GM21526 (cell line): ENCODE data around the gene TSEN15.
"Not testable (repeated sequence)": the region's sequence is repeated elsewhere in the genome, so short reads cannot be mapped to it uniquely, and the experiment has no call there.

Experiments used
- ATAC-seq: cut with Tn5 transposase; IDR thresholded peaks from one replicate; pipeline ENCODE4 v1.9.1; 2021; ENCODE audit warnings: moderate library complexity; ENCODE audit not compliant: unreplicated experiment, low FRiP score

Gene TSEN15

GRCh38 chr1:184031092-184031408 is 20.5 kb upstream of the TSEN15 start:
- no peak for ATAC-seq

GRCh38 chr1:184031409-184032107 is 20.0 kb upstream of the TSEN15 start:
- ATAC-seq = no peak

GRCh38 chr1:184032306-184032929 is 19.1 kb upstream of the TSEN15 start:
- ATAC-seq = no peak

- ATAC-seq = no peak
Measured at GRCh38 chr1:184032930-184033418, 18.6 kb upstream of the TSEN15 start.

- ATAC-seq = no peak
Measured at GRCh38 chr1:184033711-184034167, 17.8 kb upstream of the TSEN15 start.

GRCh38 chr1:184034761-184035379 is 16.7 kb upstream of the TSEN15 start:
- no peak for ATAC-seq

GRCh38 chr1:184035719-184036516 is 15.6 kb upstream of the TSEN15 start:
- no peak for ATAC-seq

GRCh38 chr1:184036517-184036949 is 15.0 kb upstream of the TSEN15 start:
- ATAC-seq = no peak

- ATAC-seq = no peak
Measured at GRCh38 chr1:184037849-184038591, 13.5 kb upstream of the TSEN15 start.

- ATAC-seq = no peak
Measured at GRCh38 chr1:184039126-184039525, 12.4 kb upstream of the TSEN15 start.

- ATAC-seq = no peak
Measured at GRCh38 chr1:184041731-184042130, 9.8 kb upstream of the TSEN15 start.

- ATAC-seq = not testable (repeated sequence)
Measured at GRCh38 chr1:184043315-184043714, 8.2 kb upstream of the TSEN15 start.

- ATAC-seq = no peak
Measured at GRCh38 chr1:184044603-184045376, 6.7 kb upstream of the TSEN15 start.

GRCh38 chr1:184047541-184047940 is 4.0 kb upstream of the TSEN15 start:
- not testable (repeated sequence) for ATAC-seq

GRCh38 chr1:184048561-184049240 is 2.8 kb upstream of the TSEN15 start:
- ATAC-seq = no peak

GRCh38 chr1:184049291-184049690 is 2.2 kb upstream of the TSEN15 start:
- no peak for ATAC-seq

GRCh38 chr1:184049836-184050468 is 1.6 kb upstream of the TSEN15 start:
- no peak for ATAC-seq

GRCh38 chr1:184050636-184051035 is 894 bp upstream of the TSEN15 start:
- ATAC-seq = no peak

- no peak for ATAC-seq
Measured at GRCh38 chr1:184051138-184051484, 419 bp upstream of the TSEN15 start.
